T-helper 1 cell treated with Interleukin-12 subunit alpha and Interleukin-12 subunit beta and Interleukin-4 antibody, amounts not matched to agents 30 ng/mL and 1 ng/mL, for 36 hours (primary cell): Measurements from ENCODE around the gene MAP2K5. TPM values are rescaled to one million over a fixed set of nuclear protein-coding genes. Genes with fewer than 3 reads are reported as not detected.

Experiments
- intact Hi-C: fragments of 100-400 bp; cut with micrococcal nuclease; formaldehyde crosslinking; loops from one replicate; pipeline ENCODE4 v1.15.1; 2024
- total RNA-seq: library from RNA; stranded (reverse); gene quantifications from 2 replicates; pipeline ENCODE4 v1.2.3, GENCODE V29; 2022

MAP2K5 gene
- total RNA-seq, 1 donor from 2014 or later, result 21.2 TPM

DNA sequence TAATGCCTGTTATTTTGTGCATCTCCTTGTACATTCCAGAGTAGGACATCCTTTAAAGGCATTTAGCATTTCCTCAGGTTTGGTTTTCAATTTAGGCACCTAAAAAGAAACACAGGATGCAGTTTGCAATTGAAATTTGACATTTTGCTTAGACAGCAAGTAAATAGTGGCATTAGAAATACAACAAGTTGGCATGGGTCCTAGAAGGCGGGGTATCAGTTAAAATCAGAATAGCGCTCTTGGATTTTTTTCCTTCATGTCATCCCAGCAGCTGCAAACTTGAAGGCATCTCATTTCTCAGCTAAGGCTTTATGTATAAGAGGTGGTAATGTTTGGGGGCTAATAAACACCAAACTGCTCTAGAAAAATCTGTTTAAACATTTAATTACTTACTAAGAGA lies 235.3 kb downstream of the MAP2K5 start:
- intact Hi-C loops, result no loop called here

DNA sequence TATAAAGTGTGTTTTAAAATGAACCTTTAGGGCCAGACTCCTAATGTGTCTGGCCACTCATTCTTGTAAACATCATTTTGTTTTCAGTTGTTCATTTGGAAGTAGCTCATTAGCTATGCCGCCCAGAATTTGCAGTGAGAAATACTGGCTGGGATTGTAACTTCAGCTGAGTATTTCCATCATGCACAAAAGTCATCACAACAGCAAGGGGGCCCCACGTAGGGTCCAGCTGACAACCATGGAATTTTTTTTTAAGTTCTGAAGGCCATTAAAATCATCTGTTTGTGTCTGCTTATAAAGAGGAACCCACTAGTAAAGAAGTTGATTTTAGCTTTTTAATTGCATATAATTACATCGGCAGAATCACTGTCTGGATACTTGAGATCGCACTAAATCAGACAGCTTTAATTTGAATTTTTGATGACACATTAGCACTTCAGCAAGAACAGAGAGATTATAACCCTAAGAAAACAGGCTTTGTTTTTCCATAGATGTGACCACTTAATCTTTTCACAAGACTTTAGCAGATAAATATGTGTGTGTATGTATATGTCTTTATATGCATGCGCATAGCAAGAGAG lies 236.6 kb downstream of the MAP2K5 start:
- intact Hi-C loops, result no loop called here

DNA sequence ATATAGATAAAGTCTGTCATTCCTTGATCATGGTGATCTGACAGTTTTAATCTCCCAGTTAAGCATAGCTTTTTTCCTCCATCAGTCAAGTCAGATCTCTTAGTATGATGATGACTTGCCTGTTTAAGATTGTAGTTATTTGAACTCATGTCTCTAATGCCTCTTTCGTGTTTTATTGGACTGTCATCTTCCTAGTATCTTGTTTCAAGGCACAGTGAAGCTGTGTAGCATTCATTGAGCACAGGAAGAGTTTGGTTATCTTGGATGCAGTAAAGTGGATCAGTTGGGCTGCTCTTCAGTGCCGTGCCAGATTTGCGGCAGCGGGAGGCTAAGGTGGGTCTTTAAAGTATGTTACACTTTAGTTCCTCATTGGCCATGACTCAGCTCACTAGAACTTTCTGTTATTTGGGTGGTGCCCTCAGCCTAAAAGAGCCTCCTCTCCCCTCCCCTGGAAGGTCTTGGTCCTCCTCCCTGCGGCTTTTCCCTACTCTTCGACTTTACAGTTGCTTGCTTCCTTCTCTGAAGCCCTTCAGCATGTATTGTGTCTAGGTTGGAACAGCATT lies 237.1 kb downstream of the MAP2K5 start:
- intact Hi-C loops, result no loop called here

DNA sequence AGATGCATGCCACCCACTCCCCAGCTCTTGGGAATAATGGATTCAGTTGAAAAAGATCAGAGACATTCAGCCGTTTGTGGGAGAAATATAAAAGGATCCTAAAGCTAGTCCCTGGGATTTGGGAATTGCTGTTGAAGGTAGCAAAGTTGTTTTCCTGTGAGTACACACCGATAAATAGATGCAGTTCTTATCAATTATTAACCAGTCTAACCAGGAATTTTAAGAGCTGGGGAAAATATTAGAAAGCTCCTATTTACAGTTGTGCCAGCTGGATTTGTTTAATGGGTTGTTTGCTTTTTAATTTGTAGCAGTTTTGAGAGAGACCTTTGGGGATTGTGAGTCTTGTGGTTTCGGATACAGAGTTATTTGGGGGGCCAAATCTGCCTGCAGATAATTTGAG lies 238.6 kb downstream of the MAP2K5 start:
- intact Hi-C loops, result no loop called here

DNA sequence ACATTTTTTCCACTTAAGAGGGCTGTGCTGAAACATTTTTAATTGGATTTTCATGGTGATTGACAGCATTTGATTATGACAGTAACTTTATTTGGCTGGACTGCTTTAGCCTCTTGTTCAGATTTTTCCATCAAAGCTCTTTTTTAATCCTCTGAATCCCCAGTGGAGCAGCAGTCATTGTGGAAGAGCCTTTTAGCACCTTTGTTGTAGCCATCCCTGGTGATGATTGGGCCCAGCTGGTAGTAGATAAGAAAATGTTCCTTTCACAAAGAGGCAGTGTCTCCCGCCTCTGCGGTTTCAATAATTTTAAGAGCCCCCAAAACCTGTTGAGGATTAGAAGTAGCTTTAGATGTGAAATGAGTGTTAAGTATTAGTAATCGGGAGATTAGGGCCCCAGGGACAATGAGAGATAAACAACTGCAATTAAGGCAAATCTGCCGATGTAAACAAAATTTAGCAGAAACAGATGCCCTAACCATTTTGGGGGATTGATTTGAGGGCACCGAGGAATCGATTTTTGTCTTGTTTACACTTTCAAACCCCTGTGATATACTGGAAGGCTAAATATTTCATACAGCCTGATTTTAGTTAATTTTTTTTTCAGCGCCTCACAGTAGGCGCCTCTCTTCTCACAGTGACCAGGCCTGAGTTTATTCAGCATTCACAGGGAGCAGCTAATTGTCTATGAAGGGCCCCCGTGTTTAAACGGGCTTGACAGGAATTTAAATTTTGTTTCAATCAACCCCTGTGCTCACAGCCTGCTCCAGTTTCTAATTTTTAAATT lies 239.6 kb downstream of the MAP2K5 start:
- intact Hi-C loops, result no loop called here

DNA sequence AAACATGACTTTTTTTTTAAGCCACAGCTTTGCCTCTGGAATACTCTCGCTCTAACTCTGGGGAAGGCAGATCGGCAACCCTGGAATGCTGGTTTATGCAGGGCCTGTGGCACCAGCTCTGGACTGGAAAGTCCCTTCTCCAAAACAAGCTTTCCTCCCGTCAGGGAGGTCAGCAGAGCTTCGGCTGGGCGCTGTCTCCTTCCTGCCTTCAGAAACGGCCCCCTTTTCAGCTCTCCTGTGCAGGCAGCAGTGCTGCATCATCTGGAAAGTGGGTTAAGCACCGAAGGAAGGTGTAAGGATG lies 240.1 kb downstream of the MAP2K5 start:
- intact Hi-C loops, result no loop called here

DNA sequence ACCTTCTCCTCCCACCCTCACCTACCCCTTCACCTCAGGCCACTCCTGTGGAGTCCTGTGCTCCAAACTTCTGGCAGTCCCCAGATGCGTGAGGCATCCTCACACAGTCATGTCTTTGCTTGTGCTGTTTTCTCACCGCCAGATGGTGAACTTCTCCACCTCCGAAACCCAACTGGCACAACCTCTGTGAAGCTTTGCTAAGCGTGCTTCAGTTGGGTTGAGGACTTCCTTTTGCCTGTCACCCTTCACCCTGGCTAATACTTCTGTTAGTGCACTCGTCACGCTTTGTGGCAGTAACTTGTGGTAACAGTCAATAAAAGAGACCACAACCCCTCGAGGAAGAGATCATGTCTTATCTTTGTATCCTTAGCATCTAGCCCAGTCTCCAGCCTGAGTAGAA lies 240.8 kb downstream of the MAP2K5 start:
- intact Hi-C loops, result loop anchor here (1.0 kb wide), 1 partner anchor 52 kb away; no protein-coding TSS in a partner anchor

DNA sequence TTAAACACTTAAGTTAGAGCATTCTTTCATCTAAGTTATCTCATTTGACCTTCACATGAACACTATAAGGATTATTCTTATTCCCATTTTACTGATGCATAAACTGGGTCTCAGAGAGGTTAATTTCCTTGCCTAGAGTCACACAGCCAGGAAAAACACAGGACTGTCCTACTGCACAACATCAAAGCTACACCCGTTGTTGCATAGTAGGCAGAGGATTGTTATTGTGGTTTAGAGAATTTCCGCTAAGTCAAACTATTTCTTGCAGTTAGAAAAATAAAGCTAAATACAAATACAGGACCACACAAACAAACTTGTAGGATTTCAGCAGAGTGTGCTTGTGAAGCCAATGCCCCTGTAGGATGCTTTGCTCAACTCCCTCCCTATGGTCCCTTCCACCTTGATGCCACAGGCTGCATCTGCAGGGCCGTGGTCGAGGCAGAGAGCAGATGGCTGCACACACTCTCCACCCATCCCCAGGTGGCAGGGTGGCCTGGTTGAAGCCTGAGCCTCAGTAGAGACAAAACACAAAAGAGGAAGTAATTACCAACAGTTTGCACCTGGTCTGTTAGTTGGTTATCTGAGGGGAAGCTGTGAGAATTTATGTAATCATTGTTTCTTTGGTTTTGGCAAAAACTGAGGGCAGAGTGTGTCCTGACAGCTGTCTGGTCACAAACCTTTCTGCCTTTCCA lies 241.7 kb downstream of the MAP2K5 start:
- intact Hi-C loops, result no loop called here

DNA sequence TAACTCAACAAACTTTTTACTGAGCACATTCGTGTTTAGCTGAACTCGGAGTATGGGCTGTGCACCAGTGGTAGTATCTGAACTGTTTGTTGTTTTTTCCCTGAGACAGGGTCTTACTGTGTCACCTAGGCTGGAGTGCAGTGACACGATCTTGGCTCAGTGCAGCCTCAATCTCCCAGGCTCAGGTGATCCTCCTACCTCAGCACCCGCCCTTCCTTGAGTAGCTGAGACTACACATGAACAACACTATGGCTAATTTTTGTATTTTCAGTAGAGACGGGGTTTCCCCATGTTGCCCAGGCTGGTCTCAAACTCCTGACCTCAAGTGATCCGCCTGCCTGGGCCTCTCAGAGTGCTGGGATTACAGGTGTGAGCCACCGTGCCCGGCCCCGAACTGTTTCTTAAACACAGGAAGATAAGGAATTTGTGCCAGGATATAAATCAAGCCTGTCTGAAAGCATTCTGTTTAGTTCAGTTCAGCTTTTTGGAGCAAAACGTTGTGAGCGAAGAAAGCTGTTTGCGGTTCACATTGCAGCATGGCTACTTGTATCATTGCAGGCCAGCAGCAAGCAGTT lies 242.4 kb downstream of the MAP2K5 start:
- intact Hi-C loops, result no loop called here

DNA sequence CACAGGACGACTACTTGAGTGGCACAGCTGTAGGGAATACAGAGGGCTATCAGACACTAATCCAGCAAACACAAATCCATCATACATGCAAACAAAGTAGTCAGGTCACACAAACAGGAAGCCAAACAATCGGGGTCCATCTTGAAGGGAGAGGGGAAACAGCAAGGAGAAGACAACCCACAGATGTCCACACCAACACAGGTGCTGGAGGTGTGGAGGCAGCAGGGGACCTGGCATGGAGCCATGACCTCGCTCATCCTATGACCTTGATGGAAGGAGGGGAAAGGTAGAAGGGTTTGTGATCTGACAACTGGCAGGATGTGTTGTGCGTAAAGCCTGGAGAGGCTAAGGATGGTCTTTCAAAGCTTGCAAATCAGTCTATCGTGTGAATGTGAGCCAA lies 242.9 kb downstream of the MAP2K5 start:
- intact Hi-C loops, result no loop called here

DNA sequence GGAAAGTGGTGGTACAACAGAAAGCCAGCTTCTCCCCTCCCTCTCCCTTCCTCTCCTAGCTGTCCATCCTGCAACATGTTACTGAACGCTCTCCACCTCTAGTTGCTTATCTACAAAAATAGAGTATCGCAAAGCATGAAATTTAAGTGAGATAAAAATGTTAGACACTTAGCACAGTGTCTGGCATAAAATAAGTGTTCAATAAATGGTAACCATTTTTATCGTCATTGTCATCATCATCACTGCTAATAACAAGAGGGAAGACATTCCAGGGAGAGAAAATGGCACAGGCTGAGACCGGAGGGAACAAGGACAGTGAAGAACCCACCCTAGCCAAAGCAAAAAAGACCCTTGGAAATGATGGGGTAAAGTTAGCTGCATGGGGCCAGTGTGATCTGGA lies 244.1 kb downstream of the MAP2K5 start:
- intact Hi-C loops, result no loop called here

DNA sequence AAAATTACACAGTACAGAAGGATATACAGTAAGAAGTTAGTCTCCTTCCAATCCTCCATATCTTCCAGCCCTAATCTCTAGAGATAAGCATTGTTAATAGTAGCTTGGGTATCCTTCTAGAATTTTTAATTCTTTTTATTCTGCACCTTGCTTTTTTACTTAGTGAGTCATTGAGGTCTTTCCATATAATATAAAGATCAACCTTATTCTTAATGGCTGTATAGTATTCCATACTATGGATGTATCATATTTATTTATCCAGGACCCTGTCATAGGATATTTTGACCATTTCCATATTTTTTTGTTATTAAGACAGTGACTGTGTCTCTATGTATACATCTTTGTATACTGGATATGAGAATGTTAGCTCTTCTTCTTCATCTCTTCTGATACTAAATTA lies 246.5 kb downstream of the MAP2K5 start:
- intact Hi-C loops, result no loop called here

DNA sequence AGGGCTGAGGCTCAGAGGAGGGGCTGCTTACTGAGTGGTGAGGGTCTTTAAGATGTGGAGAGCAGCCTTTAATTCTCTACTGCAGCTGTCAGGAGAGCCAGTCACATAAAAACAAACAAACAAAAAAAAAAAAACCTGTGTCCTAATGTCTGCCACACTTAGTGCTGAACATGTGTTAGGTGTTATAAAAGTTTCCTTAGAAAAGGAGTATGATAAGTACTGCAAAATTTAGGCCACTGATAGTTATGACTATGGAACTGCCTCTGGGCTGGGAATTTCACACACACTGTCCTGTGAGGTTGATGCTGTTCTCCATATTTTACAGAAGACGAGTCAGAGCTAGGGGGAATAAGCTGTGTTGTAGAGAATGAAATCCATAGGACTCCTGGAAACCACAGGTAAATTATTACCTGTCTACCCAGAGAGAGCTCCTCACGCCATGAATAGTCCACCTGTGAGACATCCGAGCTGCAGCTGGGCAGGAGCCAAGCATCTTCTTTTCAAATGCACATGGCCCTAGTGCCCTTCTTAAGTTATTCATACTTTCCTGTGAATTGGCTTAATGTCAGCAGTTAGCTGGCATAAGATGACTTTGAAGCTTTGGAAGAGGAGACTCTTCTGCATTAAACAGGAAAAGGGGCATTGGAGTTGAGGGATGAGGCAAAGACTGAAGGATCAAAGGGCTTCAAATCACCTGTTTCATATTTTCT lies 248.3 kb downstream of the MAP2K5 start:
- intact Hi-C loops, result no loop called here

DNA sequence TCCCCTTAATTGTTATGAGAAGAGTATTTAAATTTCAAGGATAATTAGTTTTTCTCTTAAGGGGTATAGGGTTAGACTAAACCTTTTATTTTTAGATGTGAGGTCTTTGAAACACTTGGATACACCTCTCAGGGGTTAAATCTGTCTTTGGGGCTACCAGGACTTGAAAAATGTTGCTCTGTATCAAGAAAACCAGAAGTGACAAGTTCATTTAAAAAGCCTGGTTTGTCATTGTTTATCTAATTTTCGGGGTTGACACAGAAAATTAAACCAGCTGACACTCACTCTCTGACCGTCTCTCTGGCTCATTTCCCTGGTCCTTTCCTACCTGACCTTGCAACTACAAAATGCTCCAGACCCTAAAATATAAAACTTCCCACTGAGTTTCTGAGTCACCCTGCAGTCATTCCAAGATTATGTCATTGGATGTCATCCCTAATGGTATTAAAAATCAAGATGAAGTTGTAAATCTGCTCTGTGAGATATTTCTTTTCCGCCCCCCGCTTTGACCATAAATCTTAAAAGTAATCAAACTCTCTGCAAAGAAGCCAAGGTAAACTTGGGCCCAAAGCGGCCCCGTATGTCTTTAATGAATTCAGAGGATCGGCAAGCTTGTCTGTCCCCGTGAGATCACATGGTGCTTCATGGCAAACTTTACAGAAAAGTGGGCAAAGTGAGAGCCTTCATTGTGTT lies 249.9 kb downstream of the MAP2K5 start:
- intact Hi-C loops, result no loop called here

DNA sequence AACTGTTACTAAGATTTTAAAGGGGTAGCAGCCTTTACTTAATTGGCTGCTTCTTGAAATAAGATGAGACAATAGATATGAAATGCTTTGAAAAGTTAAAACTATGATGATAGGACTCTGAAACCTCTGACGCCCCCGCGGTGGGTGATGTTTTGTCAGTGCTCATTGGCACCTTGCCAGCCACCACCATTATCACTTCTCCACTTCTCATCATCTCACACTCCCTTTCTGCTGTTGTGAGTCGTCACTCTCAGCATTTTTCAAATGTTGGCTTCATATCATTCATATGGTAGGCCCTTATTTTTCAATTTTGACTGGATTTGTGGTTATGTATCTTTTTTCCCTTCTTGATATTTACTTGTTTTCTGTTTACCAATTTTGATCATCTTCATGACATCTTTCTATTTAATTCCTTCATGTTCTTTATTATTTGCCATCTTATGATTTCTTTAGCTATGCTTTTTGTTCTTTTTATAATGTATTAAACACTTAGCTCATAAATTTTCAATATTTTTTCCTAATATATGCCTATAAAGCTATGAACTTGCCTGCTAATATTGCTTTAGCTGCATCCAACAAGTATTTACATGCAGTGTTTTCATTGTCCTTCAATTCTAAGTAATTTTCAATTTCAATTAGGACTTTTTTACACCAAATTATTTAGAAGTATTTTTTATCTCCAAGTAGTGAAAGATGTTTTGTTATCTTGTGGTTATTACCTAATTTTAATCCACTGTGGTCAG lies 252.5 kb downstream of the MAP2K5 start:
- intact Hi-C loops, result no loop called here

DNA sequence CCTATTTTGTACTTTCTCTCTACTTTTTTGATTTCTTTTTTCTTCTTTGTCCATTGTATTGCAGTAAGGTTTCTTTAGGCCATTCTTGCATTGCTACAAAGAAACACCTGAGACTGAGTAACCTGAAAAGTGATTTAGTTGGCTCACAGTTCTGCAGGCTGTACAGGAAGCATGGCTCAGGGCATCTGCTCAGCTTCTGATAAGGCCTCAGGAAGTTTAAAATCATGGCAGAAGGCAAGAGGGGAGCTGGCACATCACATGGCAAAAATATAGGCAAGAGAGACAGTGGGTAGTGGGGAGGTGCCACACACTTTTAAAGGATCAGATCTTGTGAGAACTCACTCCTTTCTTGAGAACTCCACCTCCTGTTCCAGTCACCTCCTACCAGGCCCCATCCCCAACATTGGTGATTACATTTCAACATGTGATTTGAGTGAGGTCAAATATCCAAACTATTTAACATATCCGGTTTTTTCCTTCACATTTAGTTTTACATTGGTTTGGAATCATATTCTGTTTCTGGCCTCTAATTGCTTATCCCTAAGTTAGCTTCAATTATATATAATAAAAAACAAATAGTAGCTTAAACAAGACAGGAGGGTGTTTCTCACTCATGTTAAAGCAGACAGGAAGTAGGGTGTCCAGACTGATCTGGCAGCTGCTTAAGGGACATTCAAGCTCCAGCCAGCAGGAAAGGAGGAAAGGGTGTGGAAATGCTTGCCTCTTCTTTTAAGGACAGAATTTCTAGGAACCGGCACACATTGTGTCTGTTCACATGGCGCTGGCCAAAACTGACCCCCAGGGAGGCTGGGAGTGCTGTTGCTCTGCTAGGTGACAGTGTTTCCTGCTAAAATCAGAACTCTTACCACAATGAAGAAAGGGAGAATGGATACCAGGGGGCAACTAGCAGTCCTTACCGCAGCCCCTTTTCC lies 254.0 kb downstream of the MAP2K5 start:
- intact Hi-C loops, result no loop called here

DNA sequence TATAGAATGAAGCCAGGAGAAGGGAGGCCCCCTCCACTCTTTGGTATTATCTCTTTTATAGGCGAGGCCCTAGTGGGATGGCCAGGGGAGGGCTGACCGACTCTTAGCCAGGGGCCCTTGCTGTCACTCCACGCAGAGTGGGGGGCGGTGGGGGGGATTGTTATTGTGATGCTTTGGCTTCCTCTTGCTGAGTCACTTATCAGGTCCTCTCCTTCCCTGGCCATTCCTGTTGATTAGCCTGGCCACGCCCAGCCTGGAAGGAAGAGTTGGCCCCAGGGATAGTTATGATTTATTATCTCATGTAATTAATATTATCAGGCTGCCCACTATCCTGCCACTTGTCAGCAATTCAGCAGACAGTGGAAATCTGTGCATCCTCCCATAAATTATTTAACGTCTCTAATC lies 257.3 kb downstream of the MAP2K5 start:
- intact Hi-C loops, result no loop called here

DNA sequence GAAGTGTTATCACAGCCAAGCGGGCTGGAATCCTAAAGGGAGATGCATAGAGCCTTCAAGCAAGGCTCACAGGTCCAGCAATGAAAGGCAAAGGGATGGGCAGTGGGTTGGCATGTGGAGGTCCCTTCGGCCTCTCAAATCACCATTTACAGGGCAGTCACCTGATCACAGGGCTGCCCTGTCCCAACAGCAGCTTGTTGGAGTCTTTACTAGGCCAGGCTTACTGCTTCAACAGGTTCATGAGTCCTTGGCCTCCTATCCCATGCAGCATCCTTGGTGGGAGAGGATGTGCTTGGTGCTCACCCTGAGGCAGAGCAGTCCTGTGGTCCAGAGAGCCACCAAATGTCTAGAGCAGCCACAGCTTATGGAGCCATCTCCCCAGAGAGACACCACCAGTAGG lies 258.6 kb downstream of the MAP2K5 start:
- intact Hi-C loops, result no loop called here
